ENCODE results near the gene SH3PXD2B.
"Not testable (repeated sequence)": the region's sequence is repeated elsewhere in the genome, so short reads cannot be mapped to it uniquely, and the experiment has no call there.

Gene SH3PXD2B

DNA sequence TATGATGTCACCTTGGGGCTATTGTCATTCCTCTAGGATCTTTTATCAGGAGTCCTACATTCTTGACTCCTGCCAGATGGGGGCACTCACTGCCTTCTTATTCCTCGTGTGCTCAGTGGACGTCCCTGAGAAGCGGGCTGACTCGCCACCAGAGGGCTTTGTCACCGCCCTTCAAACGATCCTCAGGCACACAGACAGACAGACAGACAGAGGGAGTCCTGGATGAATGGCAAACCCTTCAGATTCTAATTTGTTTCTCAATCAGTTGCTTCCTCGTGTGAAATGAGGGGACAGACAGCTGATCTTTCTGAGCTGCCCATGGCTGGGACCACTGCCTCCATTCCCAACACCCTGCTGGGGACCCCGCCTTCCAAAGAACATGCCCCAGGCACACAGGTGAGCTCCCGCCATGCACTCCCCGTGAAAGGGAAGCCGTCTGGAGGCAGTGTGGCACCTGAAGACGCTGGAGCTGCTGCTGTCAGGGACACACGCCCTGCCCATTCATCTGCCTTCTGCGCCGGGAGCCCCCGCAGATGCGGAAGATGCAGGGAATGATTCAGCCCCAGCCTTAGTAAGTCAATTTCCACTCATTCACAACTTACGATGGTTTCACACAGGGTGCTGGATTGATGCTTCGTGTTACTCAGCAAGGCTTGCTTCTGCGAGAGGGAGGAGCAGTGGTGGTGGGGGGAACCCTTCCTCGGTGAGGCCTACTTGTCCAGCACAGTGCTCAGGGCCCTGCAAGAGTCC is 24.9 kb upstream of the SH3PXD2B start:
- DNase-seq (ENCODE audit: insufficient read length, low spot score): peak; percentile 56
- TF ChIP-seq, protein P1, sequence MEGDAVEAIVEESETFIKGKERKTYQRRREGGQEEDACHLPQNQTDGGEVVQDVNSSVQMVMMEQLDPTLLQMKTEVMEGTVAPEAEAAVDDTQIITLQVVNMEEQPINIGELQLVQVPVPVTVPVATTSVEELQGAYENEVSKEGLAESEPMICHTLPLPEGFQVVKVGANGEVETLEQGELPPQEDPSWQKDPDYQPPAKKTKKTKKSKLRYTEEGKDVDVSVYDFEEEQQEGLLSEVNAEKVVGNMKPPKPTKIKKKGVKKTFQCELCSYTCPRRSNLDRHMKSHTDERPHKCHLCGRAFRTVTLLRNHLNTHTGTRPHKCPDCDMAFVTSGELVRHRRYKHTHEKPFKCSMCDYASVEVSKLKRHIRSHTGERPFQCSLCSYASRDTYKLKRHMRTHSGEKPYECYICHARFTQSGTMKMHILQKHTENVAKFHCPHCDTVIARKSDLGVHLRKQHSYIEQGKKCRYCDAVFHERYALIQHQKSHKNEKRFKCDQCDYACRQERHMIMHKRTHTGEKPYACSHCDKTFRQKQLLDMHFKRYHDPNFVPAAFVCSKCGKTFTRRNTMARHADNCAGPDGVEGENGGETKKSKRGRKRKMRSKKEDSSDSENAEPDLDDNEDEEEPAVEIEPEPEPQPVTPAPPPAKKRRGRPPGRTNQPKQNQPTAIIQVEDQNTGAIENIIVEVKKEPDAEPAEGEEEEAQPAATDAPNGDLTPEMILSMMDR (IDR thresholded peaks at IDR 0.05; ENCODE audit: insufficient read depth, missing control alignments): peak; percentile 78
- FAIRE-seq: no peak

DNA sequence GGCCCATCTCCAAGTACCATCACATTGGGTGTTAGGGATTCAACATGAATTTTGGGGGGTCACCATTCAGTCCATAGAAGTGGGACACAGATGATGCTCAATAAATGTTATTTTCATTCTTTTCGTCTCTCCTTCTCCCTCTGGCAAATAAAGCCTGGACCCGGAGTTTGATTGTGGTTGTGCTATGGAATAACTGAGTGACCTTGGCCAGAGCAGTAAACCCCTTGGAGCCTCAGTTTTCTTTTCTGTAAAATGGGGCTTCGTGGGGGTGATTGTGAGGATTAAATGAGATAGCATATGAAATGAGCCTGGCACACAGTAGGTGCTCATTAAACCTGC is 24.3 kb upstream of the SH3PXD2B start:
- FAIRE-seq; DNase-seq (ENCODE audit: insufficient read length, low spot score): not testable (repeated sequence)

DNA sequence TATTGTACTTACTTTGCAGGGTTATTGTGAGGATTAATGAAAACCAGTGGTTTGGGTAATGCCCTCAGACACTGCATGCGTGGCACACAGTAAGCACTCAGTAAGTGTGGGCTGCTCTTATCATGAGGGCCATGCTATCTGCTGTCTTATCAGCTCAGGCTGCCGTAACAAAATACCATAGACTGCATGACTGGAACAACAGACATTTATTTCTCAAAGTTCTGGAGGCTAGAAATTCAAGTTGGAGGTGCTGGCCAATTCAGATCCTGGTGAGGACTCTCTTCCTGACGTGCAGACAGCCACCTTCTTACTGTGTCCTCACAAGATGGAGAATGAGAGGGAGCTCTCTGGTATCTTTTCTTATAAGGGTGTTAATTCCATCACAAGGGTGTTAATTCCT is 23.9 kb upstream of the SH3PXD2B start:
- TF ChIP-seq, protein P1 (IDR thresholded peaks at IDR 0.05; ENCODE audit: insufficient read depth, missing control alignments): no peak
- FAIRE-seq (no peak), DNase-seq (ENCODE audit: insufficient read length, low spot score) (no peak)

DNA sequence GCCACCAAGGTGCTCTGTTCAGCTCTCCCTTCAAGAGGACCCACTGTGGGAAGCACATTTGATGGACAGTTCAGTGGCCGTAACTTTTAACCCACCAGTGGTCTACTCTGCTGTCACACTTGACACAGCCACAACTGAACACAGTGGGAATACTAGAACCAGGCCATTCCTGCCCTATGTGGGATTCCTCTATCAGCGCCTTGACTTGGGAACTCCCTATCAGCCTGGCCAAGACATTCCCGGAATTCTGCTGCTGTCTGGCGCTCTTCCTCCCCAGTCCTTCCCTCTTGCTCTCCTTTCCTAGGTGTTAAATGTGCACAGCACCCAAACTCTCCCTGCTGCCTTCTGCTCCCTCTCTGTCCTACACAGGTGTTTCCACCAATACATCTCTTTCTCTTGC is 23.1 kb upstream of the SH3PXD2B start:
- TF ChIP-seq, protein P1 (IDR thresholded peaks at IDR 0.05; ENCODE audit: insufficient read depth, missing control alignments): no peak
- FAIRE-seq: no peak
- DNase-seq (ENCODE audit: insufficient read length, low spot score): no peak

DNA sequence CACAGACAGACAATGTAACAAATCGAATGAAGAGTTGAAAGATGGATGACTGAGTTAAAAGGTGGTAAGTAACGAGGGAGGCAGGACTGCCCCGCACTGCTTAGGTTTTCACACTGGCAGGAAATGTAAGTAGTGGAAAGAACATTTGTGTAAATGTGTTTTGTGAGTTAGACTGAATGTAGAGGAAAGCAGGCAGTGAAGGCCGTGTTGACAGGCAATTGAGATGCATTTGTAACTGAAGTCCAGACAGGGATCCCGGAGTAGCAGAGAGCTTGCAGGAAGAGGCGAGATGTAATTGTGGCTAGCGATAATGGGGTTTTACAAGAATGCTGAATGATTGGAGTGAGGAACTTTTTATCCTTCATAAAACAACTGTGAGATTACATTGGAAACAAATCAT is 20.0 kb upstream of the SH3PXD2B start:
- TF ChIP-seq, protein P1 (IDR thresholded peaks at IDR 0.05; ENCODE audit: insufficient read depth, missing control alignments): no peak
- FAIRE-seq (no peak), DNase-seq (ENCODE audit: insufficient read length, low spot score) (no peak)

DNA sequence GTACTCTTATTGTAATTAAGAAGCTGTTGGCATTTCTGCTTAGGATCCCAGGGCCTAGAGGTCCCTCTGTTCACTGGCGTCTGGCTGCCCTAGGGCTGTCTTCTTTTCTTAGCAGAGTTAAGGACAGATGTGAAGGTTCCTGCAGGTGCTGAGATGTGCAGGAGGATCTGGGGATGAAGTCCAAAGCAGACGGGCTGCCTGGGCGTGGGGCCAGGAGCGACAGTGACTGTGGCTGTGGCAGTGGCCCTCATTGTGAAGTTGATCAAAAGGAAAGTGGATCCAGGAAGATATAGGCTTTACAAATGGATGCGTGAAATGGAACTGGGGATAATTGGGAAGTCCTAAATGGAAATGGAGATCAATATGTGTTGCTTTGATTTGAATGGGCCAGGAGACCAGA is 19.1 kb upstream of the SH3PXD2B start:
- no peak for DNase-seq (ENCODE audit: insufficient read length, low spot score)
- FAIRE-seq: no peak
- TF ChIP-seq, protein P1 (IDR thresholded peaks at IDR 0.05; ENCODE audit: insufficient read depth, missing control alignments): no peak

DNA sequence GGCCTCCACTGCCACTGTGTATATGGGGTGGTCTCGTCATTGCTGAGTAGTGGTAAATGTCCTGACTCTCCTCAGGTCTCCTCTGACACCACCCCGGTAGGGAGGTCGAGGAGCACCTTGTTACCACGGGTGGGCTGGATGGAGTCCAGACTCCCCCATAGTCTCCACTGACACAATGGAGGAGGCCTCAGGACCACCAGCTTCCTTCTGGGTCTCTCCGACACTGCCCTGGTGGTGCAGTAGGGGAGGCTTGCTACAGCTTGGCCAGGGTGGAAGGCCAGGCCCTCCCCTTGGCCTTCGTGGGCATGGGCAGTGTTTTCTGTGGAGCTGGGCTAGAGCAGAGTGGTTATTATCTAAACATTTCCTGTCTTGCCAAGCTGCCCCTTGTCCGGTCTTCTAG is 15.4 kb upstream of the SH3PXD2B start:
- no peak for FAIRE-seq
- TF ChIP-seq, protein P1 (IDR thresholded peaks at IDR 0.05; ENCODE audit: insufficient read depth, missing control alignments): no peak
- DNase-seq (ENCODE audit: insufficient read length, low spot score): no peak

DNA sequence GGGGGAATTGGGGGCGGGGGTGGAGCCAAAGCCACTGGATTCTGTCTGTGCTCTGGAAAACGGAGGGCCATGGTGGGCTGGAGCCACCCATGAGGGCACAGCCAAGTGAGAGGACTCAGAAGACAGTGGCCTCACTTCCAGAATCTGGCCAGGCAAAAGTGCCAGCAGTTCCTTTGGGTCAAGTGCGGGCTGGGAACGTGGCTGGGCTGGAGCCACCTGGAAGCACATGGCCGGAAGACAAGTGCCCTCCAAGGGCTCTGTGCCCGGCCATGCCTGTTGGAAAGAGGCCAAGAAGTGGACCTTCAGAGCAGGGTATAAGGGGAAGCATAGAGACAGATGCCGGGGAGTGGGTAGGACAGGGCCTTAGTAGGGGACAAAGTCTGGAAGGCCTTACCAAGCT is 11.7 kb upstream of the SH3PXD2B start:
- DNase-seq (ENCODE audit: insufficient read length, low spot score) (no peak), FAIRE-seq (no peak)
- TF ChIP-seq, protein P1 (IDR thresholded peaks at IDR 0.05; ENCODE audit: insufficient read depth, missing control alignments): no peak
